ENCODE measurements around the gene TBC1D9B.

The TBC1D9B gene

GRCh38 chr5:179852993-179853547 is 54.6 kb downstream of the TBC1D9B start:
- no peak for TF ChIP-seq ZFX (IDR thresholded peaks at IDR 0.05)
- TF ChIP-seq CTCF (conservative IDR thresholded peaks at IDR 0.05) = no peak
- no peak overlapping the region for H3K27ac ChIP-seq

- no peak overlapping the region for H3K27ac ChIP-seq
- TF ChIP-seq CTCF (conservative IDR thresholded peaks at IDR 0.05) (no peak), ZFX (IDR thresholded peaks at IDR 0.05) (no peak)
Measured at GRCh38 chr5:179841621-179842020, 66.1 kb downstream of the TBC1D9B start.

GRCh38 chr5:179840766-179841165 is 66.9 kb downstream of the TBC1D9B start:
- TF ChIP-seq ZFX (IDR thresholded peaks at IDR 0.05) (no peak), CTCF (conservative IDR thresholded peaks at IDR 0.05) (no peak)
- no peak overlapping the region for H3K27ac ChIP-seq

- TF ChIP-seq CTCF (conservative IDR thresholded peaks at IDR 0.05) (no peak), ZFX (IDR thresholded peaks at IDR 0.05) (no peak)
- no peak overlapping the region for H3K27ac ChIP-seq
Measured at GRCh38 chr5:179840321-179840720, 67.4 kb downstream of the TBC1D9B start.

- H3K27ac ChIP-seq = no peak overlapping the region
- TF ChIP-seq ZFX (IDR thresholded peaks at IDR 0.05) (no peak), CTCF (conservative IDR thresholded peaks at IDR 0.05) (no peak)
Measured at GRCh38 chr5:179839328-179840256, 68.1 kb downstream of the TBC1D9B start.

- TF ChIP-seq CTCF (conservative IDR thresholded peaks at IDR 0.05) (no peak), ZFX (IDR thresholded peaks at IDR 0.05) (no peak)
- H3K27ac ChIP-seq = no peak overlapping the region
Measured at GRCh38 chr5:179837076-179838011, 70.4 kb downstream of the TBC1D9B start.

Measured in C4-2B (cell line).